GM20000 (cell line): ENCODE measurements around the gene RGS3.

Source experiments
- DNase-seq: peaks from one replicate; pipeline ENCODE4 v3.0.0; 2012; ENCODE audit warnings: low spot score
- TF ChIP-seq, protein P1 (sequence below): IDR thresholded peaks from 2 replicates; pipeline ENCODE4 v1.5.1; 2012; ENCODE audit warnings: mild to moderate bottlenecking, control low read depth; ENCODE audit errors: extremely low read depth, missing control alignments

RGS3 gene

DNA sequence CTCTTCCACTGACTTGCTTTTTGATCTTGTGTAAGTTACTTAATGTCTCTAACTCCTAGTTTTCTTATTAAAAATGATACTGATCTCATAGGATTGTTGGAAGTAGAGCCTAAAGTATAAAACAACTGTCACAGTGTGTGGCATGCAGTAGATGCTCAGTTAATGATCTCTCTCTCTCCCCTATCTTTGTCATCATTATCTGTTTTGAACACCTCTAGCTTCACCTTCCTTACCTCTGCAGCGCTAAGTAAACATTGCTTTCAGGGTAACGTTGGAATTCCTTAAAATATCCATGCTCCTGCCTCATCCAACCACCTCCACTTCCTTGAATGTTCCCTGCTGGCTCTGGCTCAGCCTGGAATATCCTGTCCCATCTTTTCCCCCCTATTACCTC lies 110.4 kb downstream of the RGS3 start:
- TF ChIP-seq, protein P1, sequence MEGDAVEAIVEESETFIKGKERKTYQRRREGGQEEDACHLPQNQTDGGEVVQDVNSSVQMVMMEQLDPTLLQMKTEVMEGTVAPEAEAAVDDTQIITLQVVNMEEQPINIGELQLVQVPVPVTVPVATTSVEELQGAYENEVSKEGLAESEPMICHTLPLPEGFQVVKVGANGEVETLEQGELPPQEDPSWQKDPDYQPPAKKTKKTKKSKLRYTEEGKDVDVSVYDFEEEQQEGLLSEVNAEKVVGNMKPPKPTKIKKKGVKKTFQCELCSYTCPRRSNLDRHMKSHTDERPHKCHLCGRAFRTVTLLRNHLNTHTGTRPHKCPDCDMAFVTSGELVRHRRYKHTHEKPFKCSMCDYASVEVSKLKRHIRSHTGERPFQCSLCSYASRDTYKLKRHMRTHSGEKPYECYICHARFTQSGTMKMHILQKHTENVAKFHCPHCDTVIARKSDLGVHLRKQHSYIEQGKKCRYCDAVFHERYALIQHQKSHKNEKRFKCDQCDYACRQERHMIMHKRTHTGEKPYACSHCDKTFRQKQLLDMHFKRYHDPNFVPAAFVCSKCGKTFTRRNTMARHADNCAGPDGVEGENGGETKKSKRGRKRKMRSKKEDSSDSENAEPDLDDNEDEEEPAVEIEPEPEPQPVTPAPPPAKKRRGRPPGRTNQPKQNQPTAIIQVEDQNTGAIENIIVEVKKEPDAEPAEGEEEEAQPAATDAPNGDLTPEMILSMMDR, result no peak
- DNase-seq, result no peak

DNA sequence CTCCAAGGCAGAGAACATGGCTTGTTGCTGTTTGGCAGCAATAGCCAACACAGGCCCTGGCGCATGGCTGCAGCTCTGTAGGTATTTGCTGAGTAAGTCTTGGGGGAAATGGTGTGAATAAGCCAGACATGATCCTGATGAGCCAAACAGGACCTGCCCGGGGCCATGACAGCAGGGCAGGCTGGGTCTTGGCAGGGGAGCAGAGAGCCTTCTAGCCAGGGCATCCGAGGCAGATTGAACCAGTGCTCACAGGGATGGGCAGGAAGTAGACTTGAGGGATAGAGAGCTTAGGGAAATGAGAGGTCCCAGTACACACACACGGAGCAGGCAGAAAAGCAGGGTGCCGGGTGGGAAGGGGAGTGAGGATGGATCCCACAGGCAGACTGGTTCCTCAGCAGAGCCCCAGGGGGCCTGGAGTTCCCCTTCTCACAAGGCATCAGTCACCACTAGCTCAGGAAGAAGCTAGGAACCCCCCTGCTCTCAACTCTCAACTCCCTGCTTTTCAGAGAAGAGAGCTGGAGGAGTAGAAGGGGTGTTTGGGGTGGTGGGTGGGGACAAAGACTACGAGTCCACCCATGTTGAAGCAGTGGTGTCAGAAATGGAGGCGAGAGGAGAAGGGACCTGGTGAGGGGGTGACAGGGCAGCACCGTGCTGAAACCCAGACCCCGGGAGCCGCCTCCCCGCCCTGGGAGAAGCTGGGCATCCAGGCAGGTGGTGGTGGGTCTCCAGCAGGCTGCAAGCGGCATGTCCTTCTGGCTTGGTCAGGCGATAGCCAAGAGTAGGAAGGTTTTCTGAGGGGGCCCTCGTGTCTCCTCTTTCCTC lies 111.1 kb downstream of the RGS3 start:
- no peak for DNase-seq
- TF ChIP-seq, protein P1, result no peak

DNA sequence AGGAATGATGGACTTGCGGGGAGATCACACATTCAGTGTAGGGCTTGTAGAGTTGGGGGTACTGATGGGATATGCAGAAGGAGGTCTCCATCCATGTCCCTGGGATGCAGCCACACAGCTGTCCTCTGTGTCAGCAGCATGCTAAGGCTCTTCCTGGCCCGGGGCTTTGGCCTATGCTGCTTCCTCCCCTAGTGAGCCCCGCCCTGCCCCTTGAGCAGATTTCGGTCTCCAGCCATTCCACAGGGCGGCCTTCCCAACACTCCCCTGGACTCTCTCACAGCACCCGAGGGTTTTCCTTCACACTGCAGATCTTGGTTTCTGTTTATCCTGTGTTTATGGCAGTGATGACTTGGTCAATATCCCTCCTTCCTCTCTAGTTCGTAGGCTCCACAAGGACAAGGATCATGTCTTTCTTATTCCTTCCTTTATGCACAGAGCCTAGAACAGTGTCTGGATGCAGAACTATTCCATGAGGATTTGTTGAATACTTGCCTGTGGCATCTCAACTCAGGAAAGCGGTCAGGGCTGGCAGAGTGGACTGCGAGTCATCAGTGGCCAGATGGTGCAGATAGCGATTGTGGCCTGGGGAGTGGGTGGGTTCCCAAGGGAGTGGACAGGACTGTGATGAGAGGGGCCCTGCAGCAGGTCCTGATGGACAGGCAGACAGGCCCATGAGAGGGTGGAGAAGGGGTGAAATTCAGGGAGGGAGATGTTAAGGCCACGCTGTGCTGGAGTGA lies 114.2 kb downstream of the RGS3 start:
- DNase-seq, result no peak
- TF ChIP-seq, protein P1, result no peak

DNA sequence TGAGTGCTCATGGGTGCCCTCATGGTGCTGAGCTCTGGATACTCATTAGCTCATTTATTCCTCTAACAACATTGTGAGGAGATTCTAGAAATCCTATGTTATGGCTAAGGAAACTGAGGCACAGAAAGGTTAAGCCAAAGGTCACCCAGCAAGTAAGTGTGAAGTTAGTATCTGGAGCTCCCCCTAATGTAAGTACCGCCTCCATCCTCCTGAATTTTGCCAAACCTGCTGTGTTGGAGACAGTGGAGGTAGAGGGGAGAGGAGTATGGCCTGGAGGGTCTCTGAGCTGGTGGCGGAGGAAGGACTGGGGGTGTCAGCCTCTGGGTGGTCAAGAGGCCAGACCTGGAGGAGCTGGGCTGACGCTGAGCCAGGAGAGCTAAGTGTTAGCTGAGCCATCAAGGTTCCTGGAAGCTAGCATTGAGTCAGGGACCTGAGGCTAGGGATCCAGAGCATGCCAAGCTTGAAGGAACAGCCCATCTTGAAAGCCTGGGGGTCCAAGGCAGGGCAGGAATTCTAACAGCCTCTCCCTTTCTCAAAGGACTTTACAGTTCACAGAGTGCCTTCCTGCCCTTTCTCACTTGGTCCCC lies 114.8 kb downstream of the RGS3 start:
- DNase-seq, result no peak
- TF ChIP-seq, protein P1, result no peak

DNA sequence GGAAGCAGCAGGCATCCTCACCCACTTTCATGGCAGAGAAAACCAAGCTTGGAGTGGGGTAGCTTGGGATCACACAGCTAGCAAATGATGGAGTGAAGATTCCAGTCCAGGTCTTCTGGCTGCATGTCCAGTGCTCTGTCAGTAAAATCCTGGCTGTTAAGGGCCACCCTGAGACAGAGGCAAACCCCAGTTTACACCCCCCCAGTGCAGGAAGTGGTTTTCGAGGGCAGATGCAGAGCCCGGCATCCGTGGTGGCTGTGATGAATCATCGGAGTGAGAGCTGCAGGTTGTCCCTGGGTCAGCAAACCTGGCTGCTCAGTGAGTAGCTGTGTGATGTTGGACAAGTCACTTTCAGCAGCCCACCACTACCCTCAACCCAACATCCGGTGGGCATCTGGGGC lies 115.4 kb downstream of the RGS3 start:
- TF ChIP-seq, protein P1, result no peak
- peak; percentile 88 for DNase-seq

DNA sequence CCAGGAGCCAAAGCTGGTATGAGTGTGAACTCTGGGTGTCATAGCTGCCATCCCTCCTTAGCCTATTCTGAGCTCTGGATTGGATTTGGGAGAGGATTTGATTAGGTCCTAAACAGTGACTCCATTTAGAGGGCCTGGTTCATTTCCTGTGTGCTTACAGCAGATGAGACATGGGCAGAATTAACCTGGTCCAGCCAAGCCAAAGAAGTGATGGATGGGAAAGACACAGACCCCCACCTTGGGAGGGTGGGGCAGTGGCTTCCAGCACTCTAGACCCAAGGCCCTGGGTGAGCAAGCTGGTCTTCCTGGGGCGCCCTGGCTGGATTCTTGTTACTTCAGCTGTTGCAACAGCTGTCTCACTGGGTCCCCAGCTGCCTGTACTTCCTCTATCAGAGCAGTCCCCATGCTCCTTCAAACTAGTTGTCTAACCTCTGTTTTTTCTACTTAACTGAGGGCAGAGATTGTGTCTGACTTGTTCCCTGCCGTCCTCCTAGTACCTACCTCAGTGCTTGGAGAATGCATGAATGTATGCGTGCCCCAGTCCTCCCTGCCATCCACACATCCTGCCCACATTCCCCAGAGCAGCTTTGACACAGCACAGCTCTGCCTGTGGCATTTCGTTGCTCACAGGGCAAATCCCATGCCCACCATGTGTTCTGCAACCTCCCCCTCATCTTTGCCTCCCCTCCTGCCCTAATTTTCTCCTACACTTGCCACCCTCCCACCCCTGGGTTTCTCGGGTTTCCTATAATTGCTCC lies 115.9 kb downstream of the RGS3 start:
- TF ChIP-seq, protein P1, result no peak
- DNase-seq, result peak; percentile 64
